HCT116 (cell line): ENCODE data around the gene FAM131C. TPM values are rescaled to one million over a fixed set of nuclear protein-coding genes. Genes with fewer than 3 reads are reported as not detected.

Experiments
- ATAC-seq: fragments of 200-7000 bp; cut with Tn5 transposase; 2 replicates; pipeline ENCODE4 v1.9.1; 2020; ENCODE audit warnings: mild to moderate bottlenecking, moderate library complexity
- BruUV-seq: library from RNA; stranded (reverse); fragments of 400-500 nt; replicated peaks from 2 replicates; lab custom pipeline; 2021; lab: Mats Ljungman, UMichigan
- CTCF ChIA-PET: fragments of 300-600 bp; sonication (Branson Sonifier 250); formaldehyde crosslinking; loops from one replicate; lab custom pipeline; 2021; ENCODE audit warnings: antibody characterized with exemption; lab: Charles Lee
- POLR2A ChIA-PET: fragments of 300-600, 350-600 bp; sonication (Branson Sonifier 250); formaldehyde crosslinking; loops from one replicate; lab custom pipeline; 2021; ENCODE audit warnings: antibody characterized with exemption; lab: Charles Lee
- RAD21 ChIA-PET, 2 experiments: fragments of 300-600 bp; sonication (Branson Sonifier 250); formaldehyde crosslinking; loops; one replicate each; lab custom pipeline; 2023; ENCODE audit warnings: low total read pairs in 2 of 2; ENCODE audit not compliant: uncharacterized antibody in 2 of 2, unreplicated experiment in 2 of 2, low non-redundant PET in 1 of 2; lab: Charles Lee
- DNase-seq: peaks from one replicate; pipeline ENCODE4 v3.0.0-alpha.2; 2010; ENCODE audit warnings: low read depth, low spot score
- H2AFZ ChIP-seq: fragments of 200-600 bp; shearing (Covaris generic), sonication (generic); 2 replicates; pipeline ENCODE4 v1.6.1; 2017; ENCODE audit warnings: low read depth, mixed run types, mixed read lengths, antibody characterized with exemption, low read length; ENCODE audit not compliant: poor library complexity, severe bottlenecking
- H3K27ac ChIP-seq: 2 replicates; pipeline ENCODE4 v1.5.1; 2012; ENCODE audit warnings: low read depth, low read length
- H3K27me3 ChIP-seq: fragments of 200-600 bp; sonication (generic); 2 replicates; pipeline ENCODE4 v1.6.1; 2016; ENCODE audit warnings: mixed run types, low read length, mixed read lengths; ENCODE audit not compliant: insufficient read depth
- H3K36me3 ChIP-seq, 2 experiments: fragments of 200-500 bp in 1 of 2; fragments of 200-600 bp in 1 of 2; sonication (Bioruptor generic) in 1 of 2; sonication (generic) in 1 of 2; 2 replicates each; pipeline versions ENCODE4 v1.5.1 to v1.6.1; 2014 to 2016; ENCODE audit warnings: low read length in 2 of 2, inconsistent platforms in 1 of 2, mixed read lengths in 1 of 2, mixed run types in 1 of 2; ENCODE audit not compliant: insufficient read depth in 2 of 2, control insufficient read depth in 1 of 2
- H3K4me1 ChIP-seq, 2 experiments: fragments of 200-600 bp in 1 of 2; sonication (generic) in 1 of 2; 2 replicates each; pipeline versions ENCODE4 v1.5.1 to v1.6.1; 2012 to 2017; ENCODE audit warnings: low read length in 2 of 2, inconsistent platforms in 1 of 2, mild to moderate bottlenecking in 1 of 2, mixed read lengths in 1 of 2, mixed run types in 1 of 2, moderate library complexity in 1 of 2; ENCODE audit not compliant: insufficient read depth in 2 of 2, control insufficient read depth in 1 of 2
- H3K4me2 ChIP-seq: fragments of 200-600 bp; sonication (generic); 2 replicates; pipeline ENCODE4 v1.6.1; 2017; ENCODE audit warnings: mixed run types, low read length, mixed read lengths
- H3K4me3 ChIP-seq, 2 experiments: fragments of 200-600 bp in 1 of 2; sonication (generic) in 1 of 2; replicated peaks in 1 of 2; 2 replicates each; pipeline ENCODE4 v1.5.1; 2011 to 2016; ENCODE audit warnings: low read length in 2 of 2, control low read depth in 1 of 2, low read depth in 1 of 2, mild to moderate bottlenecking in 1 of 2, mixed read lengths in 1 of 2, mixed run types in 1 of 2
- H3K79me2 ChIP-seq: fragments of 200-600 bp; sonication (generic); 2 replicates; pipeline ENCODE4 v1.6.1; 2017; ENCODE audit warnings: mild to moderate bottlenecking, mixed run types, low read length, moderate library complexity, mixed read lengths; ENCODE audit not compliant: insufficient read depth
- H3K9ac ChIP-seq: fragments of 200-600 bp; sonication (generic); 2 replicates; pipeline ENCODE4 v1.6.1; 2016; ENCODE audit warnings: low read length, mixed read lengths
- H3K9me2 ChIP-seq: fragments of 200-600 bp; sonication (generic), shearing (Covaris generic); 2 replicates; pipeline ENCODE4 v1.6.1; 2017; ENCODE audit warnings: mixed run types, mild to moderate bottlenecking, moderate library complexity; ENCODE audit not compliant: insufficient read depth
- H3K9me3 ChIP-seq, 2 experiments: fragments of 200-500 bp in 1 of 2; fragments of 200-600 bp in 1 of 2; sonication (Bioruptor generic) in 1 of 2; sonication (generic) in 1 of 2; 2 replicates each; pipeline ENCODE4 v1.6.1; 2014 to 2017; ENCODE audit warnings: low read length in 2 of 2, mixed read lengths in 2 of 2, inconsistent platforms in 1 of 2, low read depth in 1 of 2, mild to moderate bottlenecking in 1 of 2, mixed run types in 1 of 2, moderate library complexity in 1 of 2; ENCODE audit not compliant: control insufficient read depth in 1 of 2, insufficient read depth in 1 of 2
- H4K20me1 ChIP-seq: fragments of 200-600 bp; sonication (generic), shearing (Covaris generic); 2 replicates; pipeline ENCODE4 v1.6.1; 2017; ENCODE audit warnings: mixed run types, mild to moderate bottlenecking, moderate library complexity; ENCODE audit not compliant: insufficient read depth
- CBX3 ChIP-seq: IDR thresholded peaks from 2 replicates; pipeline ENCODE4 v1.6.1; 2012; ENCODE audit warnings: low read depth
- CEBPB ChIP-seq: IDR thresholded peaks from 2 replicates; pipeline ENCODE4 v1.6.1; 2012; ENCODE audit warnings: low read depth
- EGR1 ChIP-seq: IDR thresholded peaks from 2 replicates; pipeline ENCODE4 v1.6.1; 2012; ENCODE audit warnings: low read depth
- ELF1 ChIP-seq: IDR thresholded peaks from 2 replicates; pipeline ENCODE4 v1.6.1; 2012; ENCODE audit warnings: low read depth, borderline replicate concordance
- EZH2 ChIP-seq: fragments of 200-600 bp; sonication (generic); IDR thresholded peaks from 2 replicates; pipeline ENCODE4 v1.6.1; 2017; ENCODE audit warnings: antibody characterized with exemption, mixed run types
- EZH2phosphoT487 ChIP-seq: fragments of 200-600 bp; IDR thresholded peaks from 2 replicates; pipeline ENCODE4 v1.6.1; 2018; ENCODE audit warnings: antibody characterized with exemption, borderline replicate concordance
- FOSL1 ChIP-seq: IDR thresholded peaks from 2 replicates; pipeline ENCODE4 v1.6.1; 2012; ENCODE audit warnings: low read depth
- JUND ChIP-seq: IDR thresholded peaks from 2 replicates; pipeline ENCODE4 v1.6.1; 2012
- POLR2A ChIP-seq: IDR thresholded peaks from 2 replicates; pipeline ENCODE4 v1.7.0; 2011; ENCODE audit warnings: borderline replicate concordance; ENCODE audit not compliant: insufficient read depth, insufficient read length; ENCODE audit errors: extremely low read depth
- RAD21 ChIP-seq: IDR thresholded peaks from 2 replicates; pipeline ENCODE4 v1.6.1; 2012; ENCODE audit warnings: low read depth, mild to moderate bottlenecking
- SP1 ChIP-seq: IDR thresholded peaks from 2 replicates; pipeline ENCODE4 v1.6.1; 2012; ENCODE audit warnings: low read depth
- SRF ChIP-seq: IDR thresholded peaks from 2 replicates; pipeline ENCODE4 v1.6.1; 2012; ENCODE audit warnings: low read depth
- ZFX ChIP-seq: fragments of 450-650 bp; IDR thresholded peaks from 2 replicates; pipeline ENCODE4 v1.6.1; 2017
- ZNF274 ChIP-seq: fragments of 200-500 bp; sonication (Bioruptor generic); IDR thresholded peaks from 2 replicates; pipeline ENCODE4 v1.6.1; 2014; ENCODE audit warnings: mild to moderate bottlenecking, low read depth, low read length, inconsistent platforms
- intact Hi-C: fragments of 100-400 bp; cut with micrococcal nuclease; formaldehyde crosslinking; loops from 2 replicates; pipeline ENCODE4 v1.10.0; 2022
- total RNA-seq: library from RNA; stranded (reverse); gene quantifications from one replicate; pipeline ENCODE4 v1.2.1, GENCODE V29; 2021; ENCODE audit not compliant: unreplicated experiment
- TF ChIP-seq, protein P1 (sequence below): IDR thresholded peaks from 2 replicates; pipeline ENCODE4 v1.6.1; 2012
- TF ChIP-seq, protein P2 (sequence below): IDR thresholded peaks from 2 replicates; pipeline ENCODE4 v1.6.1; 2011; ENCODE audit warnings: mild to moderate bottlenecking, low read length, moderate library complexity; ENCODE audit not compliant: insufficient replicate concordance; ENCODE audit errors: extremely low read depth
- TF ChIP-seq, protein P3 (sequence below): IDR thresholded peaks from 2 replicates; pipeline ENCODE4 v1.6.1; 2012; ENCODE audit warnings: low read depth

Gene FAM131C
- total RNA-seq, 1 experiment from 2014 or later, result 11.6 TPM

DNA sequence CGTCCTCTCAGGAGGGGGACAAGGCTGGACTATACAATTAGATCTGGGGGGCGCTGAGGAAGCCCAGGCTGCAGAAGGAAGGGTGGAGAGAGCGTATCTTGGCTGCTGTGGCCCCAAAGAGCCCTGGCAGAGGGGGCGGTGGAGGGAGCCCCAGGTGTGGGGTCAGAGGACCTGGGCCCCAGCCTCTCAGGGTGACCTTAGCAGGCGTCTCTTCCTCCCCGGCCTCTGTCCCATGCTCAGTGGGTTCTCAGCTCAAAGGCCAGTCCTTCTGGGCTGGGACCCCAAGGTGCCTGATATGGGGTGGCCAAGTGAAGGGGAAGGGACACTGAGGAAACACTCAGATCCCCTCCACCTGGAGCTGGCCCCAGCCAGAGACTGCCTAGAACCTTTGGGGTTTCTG lies 1.8 kb downstream of the FAM131C start:
- Histone ChIP-seq H3K9ac (no peak overlapping the region), H3K36me3 (no peaks in the 10 kb centered on the region), H3K4me3 (no peak overlapping the region), H3K9me3 (no peaks in the 10 kb centered on the region), H3K4me1 (peaks cover 21 to 51% of the 10 kb centered on the region in 2 experiments), H3K9me2 (no peaks in the 10 kb centered on the region), H3K27ac (no peak overlapping the region; the same call in 1 of the 2 replicates), H3K27me3 (no peaks in the 10 kb centered on the region), H3K4me2 (no peak overlapping the region), H2AFZ (no peak overlapping the region), H3K79me2 (no peaks in the 10 kb centered on the region), H4K20me1 (no peaks in the 10 kb centered on the region)
- POLR2A ChIA-PET, result no interaction called here
- ATAC-seq, result no peak
- RAD21 ChIA-PET, result no interaction called here
- intact Hi-C loops, result loop anchor here (2.0 kb wide), 1 partner anchor 63 kb away; no protein-coding TSS in a partner anchor
- CTCF ChIA-PET, result interaction anchor here (1.7 kb wide), 1 partner anchor 117 kb away, joined by 9 read pairs; no protein-coding TSS in a partner anchor
- TF ChIP-seq EZH2phosphoT487 (no peak), SRF (no peak), EGR1 (no peak), SP1 (no peak), CEBPB (no peak), ELF1 (no peak), FOSL1 (no peak), EZH2 (no peak), JUND (no peak), ZFX (no peak), ZNF274 (no peak), CBX3 (no peak), RAD21 (no peak), POLR2A (no peak)
- TF ChIP-seq, protein P1, sequence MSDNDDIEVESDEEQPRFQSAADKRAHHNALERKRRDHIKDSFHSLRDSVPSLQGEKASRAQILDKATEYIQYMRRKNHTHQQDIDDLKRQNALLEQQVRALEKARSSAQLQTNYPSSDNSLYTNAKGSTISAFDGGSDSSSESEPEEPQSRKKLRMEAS, result no peak
- TF ChIP-seq, protein P2, sequence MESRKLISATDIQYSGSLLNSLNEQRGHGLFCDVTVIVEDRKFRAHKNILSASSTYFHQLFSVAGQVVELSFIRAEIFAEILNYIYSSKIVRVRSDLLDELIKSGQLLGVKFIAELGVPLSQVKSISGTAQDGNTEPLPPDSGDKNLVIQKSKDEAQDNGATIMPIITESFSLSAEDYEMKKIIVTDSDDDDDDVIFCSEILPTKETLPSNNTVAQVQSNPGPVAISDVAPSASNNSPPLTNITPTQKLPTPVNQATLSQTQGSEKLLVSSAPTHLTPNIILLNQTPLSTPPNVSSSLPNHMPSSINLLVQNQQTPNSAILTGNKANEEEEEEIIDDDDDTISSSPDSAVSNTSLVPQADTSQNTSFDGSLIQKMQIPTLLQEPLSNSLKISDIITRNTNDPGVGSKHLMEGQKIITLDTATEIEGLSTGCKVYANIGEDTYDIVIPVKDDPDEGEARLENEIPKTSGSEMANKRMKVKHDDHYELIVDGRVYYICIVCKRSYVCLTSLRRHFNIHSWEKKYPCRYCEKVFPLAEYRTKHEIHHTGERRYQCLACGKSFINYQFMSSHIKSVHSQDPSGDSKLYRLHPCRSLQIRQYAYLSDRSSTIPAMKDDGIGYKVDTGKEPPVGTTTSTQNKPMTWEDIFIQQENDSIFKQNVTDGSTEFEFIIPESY, result no peak
- TF ChIP-seq, protein P3, sequence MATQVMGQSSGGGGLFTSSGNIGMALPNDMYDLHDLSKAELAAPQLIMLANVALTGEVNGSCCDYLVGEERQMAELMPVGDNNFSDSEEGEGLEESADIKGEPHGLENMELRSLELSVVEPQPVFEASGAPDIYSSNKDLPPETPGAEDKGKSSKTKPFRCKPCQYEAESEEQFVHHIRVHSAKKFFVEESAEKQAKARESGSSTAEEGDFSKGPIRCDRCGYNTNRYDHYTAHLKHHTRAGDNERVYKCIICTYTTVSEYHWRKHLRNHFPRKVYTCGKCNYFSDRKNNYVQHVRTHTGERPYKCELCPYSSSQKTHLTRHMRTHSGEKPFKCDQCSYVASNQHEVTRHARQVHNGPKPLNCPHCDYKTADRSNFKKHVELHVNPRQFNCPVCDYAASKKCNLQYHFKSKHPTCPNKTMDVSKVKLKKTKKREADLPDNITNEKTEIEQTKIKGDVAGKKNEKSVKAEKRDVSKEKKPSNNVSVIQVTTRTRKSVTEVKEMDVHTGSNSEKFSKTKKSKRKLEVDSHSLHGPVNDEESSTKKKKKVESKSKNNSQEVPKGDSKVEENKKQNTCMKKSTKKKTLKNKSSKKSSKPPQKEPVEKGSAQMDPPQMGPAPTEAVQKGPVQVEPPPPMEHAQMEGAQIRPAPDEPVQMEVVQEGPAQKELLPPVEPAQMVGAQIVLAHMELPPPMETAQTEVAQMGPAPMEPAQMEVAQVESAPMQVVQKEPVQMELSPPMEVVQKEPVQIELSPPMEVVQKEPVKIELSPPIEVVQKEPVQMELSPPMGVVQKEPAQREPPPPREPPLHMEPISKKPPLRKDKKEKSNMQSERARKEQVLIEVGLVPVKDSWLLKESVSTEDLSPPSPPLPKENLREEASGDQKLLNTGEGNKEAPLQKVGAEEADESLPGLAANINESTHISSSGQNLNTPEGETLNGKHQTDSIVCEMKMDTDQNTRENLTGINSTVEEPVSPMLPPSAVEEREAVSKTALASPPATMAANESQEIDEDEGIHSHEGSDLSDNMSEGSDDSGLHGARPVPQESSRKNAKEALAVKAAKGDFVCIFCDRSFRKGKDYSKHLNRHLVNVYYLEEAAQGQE, result no peak
- BruUV-seq, result TSS peak; percentile 26
- no peak for DNase-seq
